ENCODE data around the gene PIP5KL1.

PIP5KL1 gene

DNA sequence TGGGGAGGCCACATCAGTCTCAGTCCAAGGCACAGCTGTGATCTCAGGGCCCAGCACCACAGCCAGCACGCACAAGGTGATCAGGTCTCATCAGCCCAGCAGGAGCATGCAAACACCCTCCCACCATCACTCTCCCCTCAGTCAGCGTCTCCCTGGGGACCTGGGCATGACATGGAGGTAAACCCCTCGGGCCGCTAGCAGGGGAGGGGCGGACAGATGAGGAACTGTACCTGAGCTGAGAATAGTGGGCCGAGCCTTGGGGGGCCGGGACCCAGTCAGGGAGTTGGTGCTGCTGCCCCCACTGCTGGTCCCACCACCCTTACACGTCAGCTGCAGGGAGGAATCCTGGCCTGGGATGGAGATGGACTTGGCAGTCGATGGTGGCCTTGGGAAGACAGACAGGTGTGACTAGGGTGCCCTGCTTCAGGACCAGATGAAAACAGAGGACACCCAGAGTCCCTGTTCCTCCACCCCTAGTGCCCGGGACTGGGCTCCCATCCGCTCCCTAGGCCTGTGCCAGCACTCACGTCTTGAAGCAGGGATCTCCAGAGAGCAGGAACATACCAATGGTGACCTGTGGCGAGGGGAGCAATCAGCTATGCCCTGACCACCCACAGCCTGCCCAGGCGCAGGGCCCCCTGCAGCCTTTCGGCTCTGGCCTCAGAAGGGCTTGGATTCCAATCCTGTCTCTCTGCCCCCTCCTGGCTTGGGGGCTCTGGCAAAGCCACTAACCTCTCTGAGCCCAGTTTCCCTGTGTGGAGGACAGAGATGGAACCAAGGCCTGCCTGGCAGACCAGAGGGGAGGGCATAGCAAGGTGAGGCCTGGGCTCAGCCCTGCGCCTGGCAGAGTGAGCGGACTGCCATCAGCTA, 17.5 kb upstream of the PIP5KL1 start:
- no peak for DNase-seq

DNA sequence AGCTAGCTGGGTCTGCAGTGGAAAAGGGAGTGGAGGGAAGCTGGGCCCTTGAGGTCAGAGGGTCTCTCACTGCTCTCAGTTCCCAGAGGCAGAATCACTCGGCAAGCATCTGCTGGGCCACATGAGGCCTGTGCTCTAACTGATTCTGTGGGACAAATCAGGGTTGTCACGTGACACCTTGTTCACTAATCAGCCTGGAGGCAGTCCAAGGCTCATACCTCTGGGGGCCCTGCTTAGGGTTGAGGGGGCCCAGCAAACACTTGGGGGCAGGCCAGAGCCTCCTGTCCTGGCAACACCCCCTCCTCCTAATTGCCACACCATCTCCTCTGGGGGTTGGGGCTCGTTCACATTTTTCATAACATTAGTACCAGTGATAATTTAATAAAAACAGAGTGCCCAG, 16.2 kb upstream of the PIP5KL1 start:
- no peak for DNase-seq

DNA sequence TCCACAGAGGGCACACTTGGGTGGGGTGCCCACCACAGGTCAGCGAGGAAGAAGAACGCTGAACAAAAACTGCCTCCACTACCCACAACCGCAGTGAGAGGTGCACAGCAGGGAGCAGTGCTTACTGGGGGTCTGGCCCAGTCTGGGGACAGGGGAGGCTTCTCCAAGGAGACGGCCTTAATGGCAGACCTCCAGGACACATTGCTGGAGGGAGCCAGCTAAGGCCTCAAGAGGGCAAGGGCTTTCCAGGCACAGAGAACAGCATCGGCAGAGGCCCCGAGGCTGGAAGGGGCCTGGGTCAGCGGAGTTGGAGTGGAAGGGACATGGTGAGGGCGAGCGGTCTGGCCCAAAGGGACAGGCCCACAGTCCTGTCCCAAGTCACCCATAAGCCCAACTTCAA, 15.4 kb upstream of the PIP5KL1 start:
- no peak for DNase-seq

DNA sequence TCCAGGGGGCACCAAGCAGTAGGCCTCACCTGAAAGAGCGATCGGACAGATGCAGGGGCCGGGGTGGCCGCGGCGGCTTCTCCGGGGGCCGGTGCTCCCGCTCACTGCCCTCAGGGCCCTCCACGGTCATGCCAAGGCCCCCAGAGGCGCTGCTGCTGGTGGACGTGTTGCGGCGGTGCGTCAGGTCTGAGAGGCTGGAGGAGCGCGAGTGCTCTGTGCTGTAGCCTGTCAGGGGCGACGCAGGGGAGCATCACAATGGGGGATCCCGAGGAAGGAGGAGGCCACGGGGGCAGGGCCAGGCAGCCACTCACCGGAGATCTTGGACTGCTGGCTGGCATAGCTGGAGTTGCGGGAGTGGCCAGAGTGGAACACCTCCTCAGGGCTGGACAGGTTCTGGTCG, 14.8 kb upstream of the PIP5KL1 start:
- no peak for DNase-seq

DNA sequence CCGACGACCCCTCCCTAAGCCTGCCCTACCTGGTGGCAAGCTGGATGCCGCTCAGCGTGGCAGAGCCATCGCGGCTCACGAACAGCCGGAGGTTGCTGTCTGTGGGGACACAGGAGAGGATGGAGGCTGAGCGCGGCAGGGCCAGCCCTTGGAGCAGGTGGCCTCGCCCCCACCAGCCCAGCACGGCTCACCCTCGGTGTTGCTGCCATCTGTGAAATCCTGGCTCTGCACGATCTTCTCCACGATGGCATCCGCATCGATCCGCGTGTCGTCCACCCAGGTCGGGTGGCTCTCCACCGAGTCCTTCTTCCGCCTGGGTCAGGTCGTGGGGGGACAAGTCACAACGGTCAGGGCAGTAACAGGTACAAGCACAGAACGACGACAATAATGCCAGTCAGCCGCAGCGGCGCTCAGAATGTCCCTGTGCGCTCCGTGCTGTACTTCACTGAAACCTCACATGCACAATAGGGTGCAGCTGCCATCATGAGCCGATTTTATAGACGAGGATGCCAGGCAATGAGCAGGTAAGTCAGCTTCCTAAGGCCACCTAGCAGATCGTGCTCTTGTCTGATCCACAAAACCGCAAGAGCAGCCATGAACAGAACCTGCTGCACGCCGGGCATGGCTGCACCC, 14.1 kb upstream of the PIP5KL1 start:
- no peak for DNase-seq

DNA sequence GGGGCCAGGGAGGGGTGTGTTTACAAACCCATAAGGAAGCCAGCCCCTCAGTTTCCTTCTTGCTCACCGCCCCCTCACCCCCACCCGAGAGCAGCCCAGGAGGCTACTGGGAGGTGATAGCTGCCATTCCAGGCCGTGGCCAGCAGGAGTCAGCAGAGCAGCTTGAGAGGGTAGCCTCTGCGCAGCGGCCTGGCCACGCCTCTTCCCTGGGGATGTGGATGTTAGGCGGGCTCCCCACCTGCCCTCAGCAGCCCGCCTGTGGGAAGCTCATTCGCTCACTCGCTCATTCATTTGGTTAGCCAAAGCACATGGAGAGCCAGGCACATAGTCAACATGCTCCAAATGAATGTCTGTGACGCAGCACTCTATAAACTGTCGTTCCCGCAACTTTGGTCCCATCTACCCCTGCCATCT, 13.2 kb upstream of the PIP5KL1 start:
- peak; percentile 54 to 78 (median 67) for DNase-seq

DNA sequence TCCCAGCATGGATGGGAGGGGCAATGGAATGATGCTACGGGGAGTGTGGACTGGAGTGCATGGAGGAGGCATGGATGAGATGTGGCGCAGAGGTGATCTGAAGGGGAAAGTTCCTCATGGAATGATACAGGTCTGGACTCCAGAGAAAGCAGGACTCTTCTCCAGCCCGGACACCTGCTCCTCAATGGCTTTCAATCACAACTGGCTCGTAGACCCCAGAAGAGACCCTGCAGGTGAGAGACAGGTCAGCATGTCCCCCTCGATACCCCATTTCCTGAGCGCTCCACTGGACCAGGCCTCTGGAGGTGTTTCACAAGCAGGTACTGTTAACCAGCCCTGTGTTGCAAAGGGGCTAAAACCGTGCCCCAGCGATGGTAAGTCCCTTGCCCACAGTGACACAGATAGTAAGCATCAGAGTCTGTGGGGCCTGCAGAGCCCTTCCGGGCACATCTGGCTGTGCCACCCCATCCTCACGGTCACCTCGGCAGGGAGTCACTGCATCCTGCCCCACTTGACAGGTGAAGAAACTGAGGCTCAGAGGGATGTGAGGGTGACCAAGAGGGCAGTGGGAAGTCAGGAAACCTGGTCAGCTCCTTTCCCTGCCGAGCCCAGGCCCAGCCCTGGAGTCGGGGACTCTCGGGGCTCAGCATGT, 12.6 kb upstream of the PIP5KL1 start:
- DNase-seq = no peak

DNA sequence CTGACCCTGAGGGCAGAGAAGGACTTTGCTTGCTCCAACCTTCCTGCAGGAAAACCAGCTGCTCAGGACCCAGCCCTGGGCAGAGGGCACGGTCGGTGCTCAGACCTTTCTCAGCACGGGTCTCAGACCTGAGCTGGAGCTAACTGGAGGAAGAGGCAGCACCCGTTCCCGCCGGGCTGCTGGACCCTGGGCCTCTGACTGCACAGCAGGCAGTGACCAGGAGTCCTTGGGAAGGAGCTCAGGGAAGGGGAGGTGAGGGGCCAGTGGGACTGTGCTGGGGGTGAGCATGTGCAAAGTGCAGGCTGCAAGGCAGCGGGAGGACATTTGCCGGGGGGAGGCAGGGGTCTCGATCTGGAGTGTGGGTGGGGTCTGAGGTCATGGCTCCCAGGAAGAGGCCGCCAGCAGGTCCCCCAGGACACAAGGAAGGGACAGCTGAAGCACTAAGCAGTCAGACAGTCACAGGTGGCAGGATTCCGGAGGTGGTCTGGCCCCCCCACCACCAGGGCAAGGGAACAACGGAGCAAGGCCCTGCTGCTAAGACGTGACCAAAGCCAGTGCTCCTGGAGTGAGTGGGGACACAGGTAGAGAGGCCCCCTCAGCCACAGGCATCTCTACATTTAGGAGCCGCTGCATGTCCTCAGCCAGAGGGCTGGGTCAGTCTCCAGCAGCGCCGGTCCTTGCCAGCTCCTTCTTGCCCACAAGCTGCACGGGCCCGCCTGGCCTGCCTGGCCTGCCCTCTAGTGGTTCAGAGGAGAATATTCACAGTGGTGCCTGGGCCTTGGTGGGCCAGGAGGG, 11.8 kb upstream of the PIP5KL1 start:
- DNase-seq = peak in 4 of 6 experiments; percentile 41 to 59 (median 45)

DNA sequence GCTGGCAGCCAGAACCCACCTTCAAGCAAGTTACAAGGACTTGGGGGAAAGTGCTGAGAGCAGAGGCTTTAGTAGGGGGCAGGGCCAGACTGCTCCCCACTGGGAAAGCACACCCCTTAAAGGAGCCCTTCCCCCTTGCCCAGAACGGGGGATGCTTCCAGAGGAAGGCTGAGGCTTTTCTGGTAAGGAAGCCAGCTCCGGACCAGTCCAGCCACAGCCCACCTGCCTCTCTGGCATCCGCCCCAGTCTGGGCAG, 11.3 kb upstream of the PIP5KL1 start:
- no peak for DNase-seq

DNA sequence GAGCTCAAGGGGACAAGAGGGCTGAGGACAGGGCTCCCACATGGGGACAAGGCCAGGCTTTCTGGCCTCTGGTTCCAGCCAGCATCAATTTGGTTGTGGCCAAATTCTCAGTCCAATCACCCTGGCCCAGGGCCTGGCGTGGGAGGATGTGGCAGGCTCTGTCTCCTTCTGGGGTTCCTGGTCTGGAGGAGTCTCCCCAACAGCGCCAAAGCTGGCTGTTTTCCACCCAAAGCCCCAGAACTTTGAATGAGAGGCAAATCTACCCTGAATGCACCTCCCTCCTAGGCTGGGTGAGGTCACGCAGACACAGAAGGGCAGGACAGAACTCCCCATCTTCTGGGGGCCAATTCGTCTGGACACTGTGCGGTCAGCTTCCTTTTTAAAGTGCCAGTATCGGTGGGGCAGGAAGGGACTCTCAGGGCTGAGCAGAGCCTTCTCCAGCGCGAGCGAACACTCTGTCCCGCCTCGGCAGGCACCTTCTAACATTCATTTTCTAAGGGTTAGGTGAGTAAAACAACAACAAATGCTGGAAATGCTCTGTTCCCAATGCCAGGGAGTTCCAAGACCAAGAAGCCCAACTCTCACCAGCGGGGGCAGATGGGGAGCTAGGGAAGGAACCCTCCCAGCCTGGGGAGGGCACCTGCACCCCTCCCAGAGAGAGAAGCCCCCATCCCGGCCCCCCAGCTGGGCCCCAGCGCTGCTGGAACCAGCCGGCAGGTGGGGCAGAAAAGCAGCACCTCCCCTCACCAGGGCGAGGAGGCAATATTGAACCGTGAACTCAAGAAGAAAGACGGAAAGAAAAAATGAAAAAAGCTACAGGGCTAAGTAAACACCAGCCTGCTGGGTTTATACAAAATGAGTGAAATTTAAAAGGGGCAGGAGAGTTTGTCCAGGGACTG, 10.7 kb upstream of the PIP5KL1 start:
- no peak for DNase-seq

DNA sequence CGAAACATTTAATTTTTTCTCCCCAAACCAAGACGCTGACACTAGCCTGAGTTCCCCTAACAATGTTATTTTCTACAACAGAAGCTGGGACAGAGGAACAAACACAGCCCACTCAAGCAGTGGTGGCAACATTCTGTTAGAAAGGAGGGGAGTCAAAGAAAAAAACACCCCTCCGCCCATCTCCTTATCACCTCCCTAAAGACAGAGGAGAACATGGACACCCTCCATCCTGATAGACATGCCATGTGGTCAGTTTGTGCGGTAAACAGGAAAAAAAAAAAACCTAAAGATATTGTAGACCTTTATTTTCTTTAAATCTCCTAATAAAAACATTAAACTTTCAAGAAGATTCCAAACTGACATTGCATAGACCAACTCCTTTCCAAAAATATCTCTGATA, 10.0 kb upstream of the PIP5KL1 start:
- DNase-seq = no peak

DNA sequence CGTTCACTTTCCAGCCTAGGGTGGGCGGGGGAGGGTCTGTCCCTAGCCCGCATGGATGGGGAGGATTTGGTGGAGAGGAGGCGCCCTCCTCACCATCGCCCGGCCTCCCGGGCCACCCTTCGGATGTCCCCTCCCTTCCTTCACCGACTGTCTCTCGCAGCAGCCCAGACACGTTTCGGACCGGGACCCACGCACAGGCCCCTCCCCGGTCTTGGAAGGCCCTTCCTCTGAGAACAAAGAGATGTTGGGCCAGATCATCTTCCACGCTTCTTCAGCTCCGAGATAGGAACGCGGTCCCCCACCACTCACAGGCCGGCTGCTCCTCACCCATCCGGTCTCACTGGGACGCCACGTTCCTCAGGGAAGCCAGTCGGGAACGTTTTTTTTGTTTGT, 7.7 kb upstream of the PIP5KL1 start:
- peak in 1 of 6 experiments; percentile 58 for DNase-seq

DNA sequence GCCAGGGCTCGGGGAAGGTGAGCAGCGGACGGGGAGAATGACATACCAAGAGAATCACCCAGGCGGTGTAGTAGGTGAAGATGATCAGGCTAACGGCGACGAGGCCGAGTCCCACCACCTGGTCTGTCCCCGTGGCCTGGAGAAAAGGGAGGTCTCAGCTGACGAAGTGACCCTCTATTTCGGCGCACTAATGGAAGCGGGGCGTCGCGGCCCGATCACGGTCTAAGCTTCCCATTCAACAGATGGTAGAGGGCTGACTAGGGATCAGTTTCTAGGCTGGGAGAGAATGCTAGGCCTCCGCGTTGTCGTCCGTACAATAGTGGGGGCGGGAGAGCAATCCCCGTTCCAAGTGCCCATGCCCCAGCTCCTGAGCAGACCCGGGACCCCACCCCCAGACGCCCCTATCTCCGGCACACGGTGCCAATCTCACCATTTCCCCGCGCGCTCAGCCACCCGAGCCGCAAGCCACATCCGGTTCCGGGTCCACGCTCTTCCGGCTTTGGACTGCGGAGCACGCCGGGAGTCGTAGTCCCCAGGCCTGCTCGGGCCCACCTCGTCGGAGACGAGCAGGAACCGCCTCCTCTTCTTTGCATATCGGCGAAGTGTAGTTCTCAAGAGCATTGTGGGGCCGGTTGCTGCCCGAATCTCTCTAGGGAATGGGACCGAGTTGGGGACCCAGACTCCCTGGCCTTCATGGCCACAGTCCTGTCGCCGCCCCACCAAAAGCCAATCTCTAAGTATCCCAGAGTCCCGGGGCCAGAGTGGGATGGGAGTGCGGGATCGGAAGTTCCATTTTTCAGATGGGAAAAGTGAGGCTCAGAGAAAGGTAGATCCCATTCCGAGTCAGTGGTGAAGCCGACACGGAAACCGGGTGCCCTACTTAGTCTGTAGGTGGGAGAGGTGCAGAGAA, 7.1 kb upstream of the PIP5KL1 start, which contains the start of gene DPM2:
TSS of gene DPM2 (minus strand) at position 467 of the 910 bp plus-strand sequence. CDS start at position 433, 34 bp downstream.
- peak; percentile 73 to 90 (median 80) for DNase-seq

DNA sequence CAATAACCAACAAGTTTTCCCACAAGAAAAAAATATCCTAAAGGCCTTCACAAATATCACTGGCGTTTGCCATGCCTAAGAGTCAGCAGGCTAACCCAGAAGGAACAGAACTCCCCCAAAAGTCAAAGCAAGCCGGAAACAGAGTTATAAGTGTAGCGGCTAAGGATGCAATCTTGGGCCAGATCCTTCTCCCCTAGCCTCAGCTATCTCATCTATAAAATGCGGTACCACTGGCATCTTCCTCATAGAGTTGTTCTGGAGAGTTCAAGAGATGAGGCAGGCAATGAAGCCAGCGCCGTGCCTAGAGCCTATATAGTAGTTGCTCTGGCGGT, 6.4 kb upstream of the PIP5KL1 start:
- DNase-seq = no peak

DNA sequence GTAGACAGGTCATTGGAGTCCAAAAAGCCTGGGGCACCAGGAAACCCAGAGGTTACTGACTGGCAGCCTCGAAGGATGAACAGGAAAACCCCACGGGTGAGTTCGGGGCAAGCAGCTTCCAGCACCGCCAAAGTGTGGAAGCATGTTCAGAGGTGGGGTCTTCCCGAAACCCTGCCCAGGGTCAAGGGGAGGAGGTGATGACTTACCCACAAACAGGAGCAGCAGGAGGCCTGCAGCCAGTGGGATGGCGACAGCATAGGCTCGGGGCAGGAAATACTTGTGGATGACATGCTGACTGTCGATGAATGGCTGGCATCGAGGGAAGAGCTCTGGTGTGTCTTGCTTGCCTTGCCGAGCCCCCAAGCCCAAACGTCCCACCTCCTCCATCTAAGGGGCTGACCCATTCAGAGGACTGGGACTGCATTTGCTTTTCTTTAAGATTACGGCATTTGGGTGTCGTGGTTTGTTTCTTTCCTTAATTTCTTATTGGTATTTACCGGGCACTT, 5.8 kb upstream of the PIP5KL1 start:
- DNase-seq = no peak

DNA sequence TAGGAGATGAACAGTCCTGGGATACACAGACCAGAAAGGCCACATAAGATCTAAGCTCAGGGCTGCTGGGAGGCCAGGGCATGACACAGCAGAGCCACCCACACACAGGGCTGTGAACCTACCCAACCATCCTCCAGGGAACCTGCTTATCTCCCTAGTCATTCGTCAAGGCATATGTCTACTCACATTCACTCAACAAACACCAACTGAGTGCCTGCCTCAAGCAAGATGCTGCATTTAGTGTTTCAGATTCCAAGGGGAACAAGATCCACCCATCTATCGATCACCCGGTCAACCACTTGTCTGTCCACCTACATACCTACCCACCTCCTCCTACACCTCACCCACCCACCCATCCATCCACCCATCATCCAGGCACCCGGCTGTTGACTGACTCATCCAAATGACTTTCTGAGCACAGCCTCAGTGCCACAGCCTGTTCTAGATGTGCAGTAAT, 5.2 kb upstream of the PIP5KL1 start:
- DNase-seq = no peak

DNA sequence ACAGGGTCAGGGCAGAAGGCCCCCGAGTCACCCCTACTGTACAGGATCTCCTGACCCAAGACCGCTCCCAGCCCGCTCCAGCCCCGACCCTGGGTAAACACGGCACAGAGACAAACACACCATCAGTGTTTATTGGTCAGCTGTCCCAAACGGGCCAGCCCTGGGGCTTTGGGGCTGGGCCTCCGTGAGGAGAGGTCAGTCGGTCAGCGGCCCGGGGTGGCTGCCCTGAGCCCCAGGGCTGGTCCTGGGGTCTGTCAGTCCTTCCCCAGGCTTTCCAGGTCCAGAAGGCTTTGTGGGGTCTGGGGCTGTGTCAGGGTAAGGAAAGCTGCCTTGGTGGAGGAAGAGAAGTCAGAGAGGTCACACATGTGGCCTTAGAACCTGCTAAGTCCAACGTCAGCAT, 4.4 kb upstream of the PIP5KL1 start:
- DNase-seq = no peak

DNA sequence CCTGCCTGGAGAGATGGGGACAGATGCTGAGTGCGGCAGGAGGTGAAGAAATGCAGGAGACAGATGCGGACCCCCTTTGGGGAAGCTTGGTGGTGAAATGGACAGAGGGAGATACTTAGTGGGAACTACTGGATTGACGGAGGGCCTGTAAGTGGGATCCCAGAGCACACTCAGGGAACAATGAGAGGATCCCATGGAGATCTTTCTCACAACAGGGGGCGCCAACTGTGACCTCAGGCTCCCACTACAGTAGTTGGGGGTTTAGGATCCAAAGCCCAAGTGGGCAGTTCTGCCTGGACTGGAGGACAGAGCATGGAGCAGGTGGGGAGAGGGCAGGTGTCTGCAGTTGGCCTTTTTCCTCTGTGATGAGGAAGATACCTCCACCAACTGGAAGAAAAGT, 3.7 kb upstream of the PIP5KL1 start:
- no peak for DNase-seq

DNA sequence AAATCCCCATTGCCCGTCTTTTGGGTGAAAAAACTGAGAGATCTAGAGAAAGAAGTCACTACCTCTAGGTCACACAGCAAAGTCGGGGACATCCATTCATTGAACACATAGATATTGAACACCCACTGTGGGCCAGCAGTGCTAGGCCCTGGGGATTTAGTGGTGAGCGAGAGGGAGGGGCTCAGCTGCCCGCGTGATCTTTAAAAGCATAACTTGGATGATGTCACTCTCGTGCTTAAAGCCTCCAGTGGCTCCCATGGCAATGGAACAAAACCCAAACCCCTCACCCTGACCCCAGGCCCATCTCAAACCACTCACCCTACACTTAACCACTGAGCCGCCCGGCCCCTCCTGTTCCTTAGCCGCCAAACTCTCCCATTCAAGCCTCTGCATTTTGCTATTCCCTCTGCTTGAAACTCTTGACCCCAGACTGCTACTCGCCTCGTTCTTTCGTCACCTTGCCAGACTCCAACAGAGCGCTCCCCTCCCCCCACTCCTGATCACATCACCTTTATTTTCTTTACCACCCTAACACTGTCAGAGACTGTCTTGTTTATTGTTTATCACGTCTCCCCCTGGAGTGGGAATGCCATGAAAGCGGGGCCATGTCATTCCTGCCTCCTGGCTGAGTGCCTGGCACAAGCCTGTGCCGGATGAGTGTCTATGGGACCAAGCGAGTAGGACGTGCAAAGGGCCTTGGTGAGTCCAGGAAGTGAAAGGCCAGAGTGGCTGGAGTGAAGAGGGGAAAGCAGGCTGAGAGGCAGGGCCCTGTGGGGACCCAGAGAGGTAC, 710 bp upstream of the PIP5KL1 start:
- no peak for DNase-seq

DNA sequence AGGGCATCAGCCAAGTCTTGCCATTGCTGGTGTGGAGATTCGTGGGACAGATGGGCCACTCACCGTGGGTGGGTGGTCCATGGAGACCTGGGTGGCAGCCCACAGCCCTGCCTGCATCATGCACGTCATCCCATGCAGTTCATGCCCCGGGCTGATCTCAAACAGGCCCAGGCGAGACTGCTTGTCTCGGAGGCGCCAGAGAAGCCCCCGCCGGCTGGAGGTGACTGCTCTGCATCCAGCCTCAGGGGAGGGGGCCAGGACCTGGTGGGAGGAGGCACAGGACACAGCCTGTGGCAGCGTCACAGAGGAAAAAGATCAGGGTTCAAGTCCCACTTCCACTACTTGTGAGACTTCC, 975 bp downstream of the PIP5KL1 start:
- DNase-seq = no peak

Measured in stimulated activated naive CD4-positive, alpha-beta T cell (primary cell).